SK-N-SH treated with all-trans-retinoic acid at 6 μM for 48 hours (cell line): ENCODE measurements around the gene RGL2.

Experiments used
- ARNTL ChIP-seq: fragments of 450-650 bp; formaldehyde crosslinking; IDR thresholded peaks from 2 replicates; pipeline ENCODE4 v1.5.0; 2020; ENCODE audit warnings: low read depth, mild to moderate bottlenecking, moderate library complexity, borderline replicate concordance
- CSDC2 ChIP-seq: fragments of 250-450 bp; sonication (Bioruptor Pico); IDR thresholded peaks from 2 replicates; pipeline ENCODE4 v1.5.0; 2020; ENCODE audit warnings: mild to moderate bottlenecking, moderate library complexity
- ESRRG ChIP-seq: fragments of 250-450 bp; sonication (Bioruptor Pico); IDR thresholded peaks from 2 replicates; pipeline ENCODE4 v1.6.1; 2021; ENCODE audit warnings: mild to moderate bottlenecking
- OSR1 ChIP-seq: fragments of 250-450 bp; sonication (Bioruptor Pico); IDR thresholded peaks from 2 replicates; pipeline ENCODE4 v1.8.0; 2022; ENCODE audit warnings: moderate library complexity, mild to moderate bottlenecking, inconsistent platforms
- RARB ChIP-seq: fragments of 250-450 bp; sonication (Bioruptor Pico); IDR thresholded peaks from 2 replicates; pipeline ENCODE4 v1.8.0; 2021; ENCODE audit warnings: mild to moderate bottlenecking, moderate library complexity
- ZC3H10 ChIP-seq: fragments of 250-450 bp; sonication (Bioruptor Pico); IDR thresholded peaks from 2 replicates; pipeline ENCODE4 v1.5.1; 2021; ENCODE audit warnings: mild to moderate bottlenecking, moderate library complexity
- ZFP30 ChIP-seq: fragments of 450-650 bp; formaldehyde crosslinking; IDR thresholded peaks from 2 replicates; pipeline ENCODE4 v1.5.0; 2022; ENCODE audit warnings: mild to moderate bottlenecking, moderate library complexity
- ZNF565 ChIP-seq: fragments of 450-650 bp; formaldehyde crosslinking; conservative IDR thresholded peaks from 2 replicates; pipeline ENCODE4 v1.5.0; 2020; ENCODE audit warnings: low read depth, mild to moderate bottlenecking, moderate library complexity
- ZNF70 ChIP-seq: fragments of 450-650 bp; formaldehyde crosslinking; IDR thresholded peaks from 2 replicates; pipeline ENCODE4 v1.5.0; 2020; ENCODE audit warnings: mild to moderate bottlenecking, moderate library complexity
- ZNF8 ChIP-seq: fragments of 450-650 bp; formaldehyde crosslinking; IDR thresholded peaks from 2 replicates; pipeline ENCODE4 v1.5.0; 2020; ENCODE audit warnings: mild to moderate bottlenecking, moderate library complexity
- TF ChIP-seq, protein P1 (sequence below): fragments of 250-450 bp; sonication (Bioruptor Pico); IDR thresholded peaks from 2 replicates; pipeline ENCODE4 v1.5.0; 2020; ENCODE audit warnings: mild to moderate bottlenecking, moderate library complexity
- TF ChIP-seq, protein P2 (sequence below): fragments of 250-450 bp; sonication (Bioruptor Pico); IDR thresholded peaks from 2 replicates; pipeline ENCODE4 v1.5.1; 2020; ENCODE audit warnings: low read depth, mild to moderate bottlenecking, moderate library complexity
- TF ChIP-seq, protein P3 (sequence below): fragments of 250-450 bp; sonication (Bioruptor Pico); IDR thresholded peaks from 2 replicates; pipeline ENCODE4 v1.5.1; 2021; ENCODE audit warnings: mild to moderate bottlenecking, moderate library complexity
- TF ChIP-seq, protein P4 (sequence below): fragments of 250-450 bp; sonication (Bioruptor Pico); IDR thresholded peaks from 2 replicates; pipeline ENCODE4 v1.8.0; 2020; ENCODE audit warnings: mild to moderate bottlenecking, moderate library complexity, borderline replicate concordance

DNA sequence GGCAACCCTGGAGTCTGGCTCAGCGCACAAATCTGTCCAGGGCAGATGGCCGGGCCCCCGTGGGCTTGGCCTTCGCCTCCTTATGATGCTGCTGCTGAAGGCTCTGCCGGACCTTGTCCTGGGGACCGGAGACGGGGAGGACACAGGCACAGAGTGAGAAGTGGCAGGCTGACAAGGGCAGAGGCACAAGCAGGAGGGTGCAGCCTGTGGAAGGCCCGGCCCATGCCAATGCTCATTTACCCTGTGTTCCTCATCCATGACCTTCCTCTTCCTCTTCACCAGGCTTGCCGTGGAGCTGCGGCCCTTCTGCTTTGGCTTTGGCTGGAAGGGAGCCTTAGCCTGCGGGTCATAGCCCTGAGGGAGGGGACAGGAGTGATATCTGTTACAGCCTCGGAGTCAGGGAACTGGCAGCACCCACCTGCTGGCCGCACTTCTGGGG is 19.5 kb downstream of the RGL2 start:
- TF ChIP-seq, protein P1, sequence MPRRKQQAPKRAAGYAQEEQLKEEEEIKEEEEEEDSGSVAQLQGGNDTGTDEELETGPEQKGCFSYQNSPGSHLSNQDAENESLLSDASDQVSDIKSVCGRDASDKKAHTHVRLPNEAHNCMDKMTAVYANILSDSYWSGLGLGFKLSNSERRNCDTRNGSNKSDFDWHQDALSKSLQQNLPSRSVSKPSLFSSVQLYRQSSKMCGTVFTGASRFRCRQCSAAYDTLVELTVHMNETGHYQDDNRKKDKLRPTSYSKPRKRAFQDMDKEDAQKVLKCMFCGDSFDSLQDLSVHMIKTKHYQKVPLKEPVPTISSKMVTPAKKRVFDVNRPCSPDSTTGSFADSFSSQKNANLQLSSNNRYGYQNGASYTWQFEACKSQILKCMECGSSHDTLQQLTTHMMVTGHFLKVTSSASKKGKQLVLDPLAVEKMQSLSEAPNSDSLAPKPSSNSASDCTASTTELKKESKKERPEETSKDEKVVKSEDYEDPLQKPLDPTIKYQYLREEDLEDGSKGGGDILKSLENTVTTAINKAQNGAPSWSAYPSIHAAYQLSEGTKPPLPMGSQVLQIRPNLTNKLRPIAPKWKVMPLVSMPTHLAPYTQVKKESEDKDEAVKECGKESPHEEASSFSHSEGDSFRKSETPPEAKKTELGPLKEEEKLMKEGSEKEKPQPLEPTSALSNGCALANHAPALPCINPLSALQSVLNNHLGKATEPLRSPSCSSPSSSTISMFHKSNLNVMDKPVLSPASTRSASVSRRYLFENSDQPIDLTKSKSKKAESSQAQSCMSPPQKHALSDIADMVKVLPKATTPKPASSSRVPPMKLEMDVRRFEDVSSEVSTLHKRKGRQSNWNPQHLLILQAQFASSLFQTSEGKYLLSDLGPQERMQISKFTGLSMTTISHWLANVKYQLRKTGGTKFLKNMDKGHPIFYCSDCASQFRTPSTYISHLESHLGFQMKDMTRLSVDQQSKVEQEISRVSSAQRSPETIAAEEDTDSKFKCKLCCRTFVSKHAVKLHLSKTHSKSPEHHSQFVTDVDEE (CRISPR knock-in tag): no peak
- no peak for TF ChIP-seq RARB (CRISPR knock-in tag)
- TF ChIP-seq, protein P2, sequence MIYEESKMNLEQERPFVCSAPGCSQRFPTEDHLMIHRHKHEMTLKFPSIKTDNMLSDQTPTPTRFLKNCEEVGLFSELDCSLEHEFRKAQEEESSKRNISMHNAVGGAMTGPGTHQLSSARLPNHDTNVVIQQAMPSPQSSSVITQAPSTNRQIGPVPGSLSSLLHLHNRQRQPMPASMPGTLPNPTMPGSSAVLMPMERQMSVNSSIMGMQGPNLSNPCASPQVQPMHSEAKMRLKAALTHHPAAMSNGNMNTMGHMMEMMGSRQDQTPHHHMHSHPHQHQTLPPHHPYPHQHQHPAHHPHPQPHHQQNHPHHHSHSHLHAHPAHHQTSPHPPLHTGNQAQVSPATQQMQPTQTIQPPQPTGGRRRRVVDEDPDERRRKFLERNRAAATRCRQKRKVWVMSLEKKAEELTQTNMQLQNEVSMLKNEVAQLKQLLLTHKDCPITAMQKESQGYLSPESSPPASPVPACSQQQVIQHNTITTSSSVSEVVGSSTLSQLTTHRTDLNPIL (CRISPR knock-in tag): no peak
- TF ChIP-seq, protein P3, sequence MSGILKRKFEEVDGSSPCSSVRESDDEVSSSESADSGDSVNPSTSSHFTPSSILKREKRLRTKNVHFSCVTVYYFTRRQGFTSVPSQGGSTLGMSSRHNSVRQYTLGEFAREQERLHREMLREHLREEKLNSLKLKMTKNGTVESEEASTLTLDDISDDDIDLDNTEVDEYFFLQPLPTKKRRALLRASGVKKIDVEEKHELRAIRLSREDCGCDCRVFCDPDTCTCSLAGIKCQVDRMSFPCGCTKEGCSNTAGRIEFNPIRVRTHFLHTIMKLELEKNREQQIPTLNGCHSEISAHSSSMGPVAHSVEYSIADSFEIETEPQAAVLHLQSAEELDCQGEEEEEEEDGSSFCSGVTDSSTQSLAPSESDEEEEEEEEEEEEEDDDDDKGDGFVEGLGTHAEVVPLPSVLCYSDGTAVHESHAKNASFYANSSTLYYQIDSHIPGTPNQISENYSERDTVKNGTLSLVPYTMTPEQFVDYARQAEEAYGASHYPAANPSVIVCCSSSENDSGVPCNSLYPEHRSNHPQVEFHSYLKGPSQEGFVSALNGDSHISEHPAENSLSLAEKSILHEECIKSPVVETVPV (CRISPR knock-in tag): no peak
- TF ChIP-seq OSR1: no peak
- TF ChIP-seq ZNF70: no peak
- TF ChIP-seq CSDC2 (CRISPR knock-in tag): no peak
- no peak for TF ChIP-seq ZC3H10
- no peak for TF ChIP-seq ARNTL (CRISPR knock-in tag)
- TF ChIP-seq, protein P4, sequence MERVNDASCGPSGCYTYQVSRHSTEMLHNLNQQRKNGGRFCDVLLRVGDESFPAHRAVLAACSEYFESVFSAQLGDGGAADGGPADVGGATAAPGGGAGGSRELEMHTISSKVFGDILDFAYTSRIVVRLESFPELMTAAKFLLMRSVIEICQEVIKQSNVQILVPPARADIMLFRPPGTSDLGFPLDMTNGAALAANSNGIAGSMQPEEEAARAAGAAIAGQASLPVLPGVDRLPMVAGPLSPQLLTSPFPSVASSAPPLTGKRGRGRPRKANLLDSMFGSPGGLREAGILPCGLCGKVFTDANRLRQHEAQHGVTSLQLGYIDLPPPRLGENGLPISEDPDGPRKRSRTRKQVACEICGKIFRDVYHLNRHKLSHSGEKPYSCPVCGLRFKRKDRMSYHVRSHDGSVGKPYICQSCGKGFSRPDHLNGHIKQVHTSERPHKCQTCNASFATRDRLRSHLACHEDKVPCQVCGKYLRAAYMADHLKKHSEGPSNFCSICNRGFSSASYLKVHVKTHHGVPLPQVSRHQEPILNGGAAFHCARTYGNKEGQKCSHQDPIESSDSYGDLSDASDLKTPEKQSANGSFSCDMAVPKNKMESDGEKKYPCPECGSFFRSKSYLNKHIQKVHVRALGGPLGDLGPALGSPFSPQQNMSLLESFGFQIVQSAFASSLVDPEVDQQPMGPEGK (CRISPR knock-in tag): no peak
- TF ChIP-seq ZNF565 (CRISPR knock-in tag): no peak
- no peak for TF ChIP-seq ZNF8 (CRISPR knock-in tag)
- TF ChIP-seq ESRRG: no peak
- no peak for TF ChIP-seq ZFP30 (CRISPR knock-in tag)
